Tracheal epithelial cell (primary cell): ENCODE data around the gene PCDHB5. TPM values are rescaled to one million over a fixed set of nuclear protein-coding genes. Genes with fewer than 3 reads are reported as not detected.

Experiments used
- total RNA-seq: library from RNA; depleted of rRNA; stranded (reverse); fragments of >200 nt; gene quantifications from 2 replicates; pipeline ENCODE4 v1.2.1, GENCODE V29; 2014

Gene PCDHB5
- 0.24 and 0.64 TPM in 2 replicates for total RNA-seq

DNA sequence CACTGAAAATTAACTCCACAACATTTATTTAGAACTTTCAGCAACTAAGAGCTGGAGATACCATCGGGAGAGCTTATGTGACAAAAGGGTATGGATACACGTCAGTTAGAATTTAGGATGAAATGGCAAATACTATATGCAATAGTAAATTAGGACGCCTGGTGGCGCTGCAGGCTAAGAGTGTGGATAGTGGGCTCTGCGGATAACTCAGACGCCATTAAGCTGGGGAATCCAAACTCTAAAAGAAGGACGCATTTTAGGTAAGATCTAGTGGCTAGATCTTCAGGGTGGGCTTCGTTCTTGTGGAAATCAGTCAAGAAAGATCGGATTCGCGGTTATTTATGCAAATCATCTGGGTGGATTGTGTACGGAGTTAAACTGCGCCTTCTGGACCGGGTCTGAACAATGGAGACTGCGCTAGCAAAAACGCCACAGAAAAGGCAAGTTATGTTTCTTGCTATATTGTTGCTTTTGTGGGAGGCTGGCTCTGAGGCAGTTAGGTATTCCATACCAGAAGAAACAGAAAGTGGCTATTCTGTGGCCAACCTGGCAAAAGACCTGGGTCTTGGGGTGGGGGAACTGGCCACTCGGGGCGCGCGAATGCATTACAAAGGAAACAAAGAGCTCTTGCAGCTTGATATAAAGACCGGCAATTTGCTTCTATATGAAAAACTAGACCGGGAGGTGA, at the start of gene PCDHB5:
Gene PCDHB5 (plus strand): TSS at position 177 of the 688 bp plus-strand sequence. CDS start 229 bp downstream, at position 406.

DNA sequence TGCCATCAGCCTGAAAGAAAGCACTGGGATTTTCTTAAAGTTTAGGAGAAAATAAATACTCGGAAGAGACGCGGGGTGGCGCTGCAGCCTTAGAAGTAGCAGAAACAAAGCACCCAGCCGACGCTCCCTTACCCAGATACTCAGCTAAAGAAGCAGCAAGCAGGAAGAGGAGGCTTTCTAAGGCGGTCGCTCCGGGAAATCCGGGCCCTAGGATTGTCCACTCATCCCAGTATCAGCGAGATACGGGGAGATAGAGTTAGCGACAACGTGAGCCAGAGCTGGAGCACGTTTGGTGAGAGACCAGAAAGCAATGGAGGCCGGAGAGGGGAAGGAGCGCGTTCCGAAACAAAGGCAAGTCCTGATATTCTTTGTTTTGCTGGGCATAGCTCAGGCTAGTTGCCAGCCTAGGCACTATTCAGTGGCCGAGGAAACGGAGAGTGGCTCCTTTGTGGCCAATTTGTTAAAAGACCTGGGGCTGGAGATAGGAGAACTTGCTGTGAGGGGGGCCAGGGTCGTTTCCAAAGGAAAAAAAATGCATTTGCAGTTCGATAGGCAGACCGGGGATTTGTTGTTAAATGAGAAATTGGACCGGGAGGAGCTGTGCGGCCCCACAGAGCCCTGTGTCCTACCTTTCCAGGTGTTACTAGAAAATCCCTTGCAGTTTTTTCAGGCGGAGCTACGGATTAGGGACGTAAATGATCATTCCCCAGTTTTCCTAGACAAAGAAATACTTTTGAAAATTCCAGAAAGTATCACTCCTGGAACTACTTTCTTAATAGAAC, 40.3 kb upstream of the PCDHB5 start, which contains the start of gene PCDHB2:
Gene PCDHB2 (plus strand): TSS at position 135 of the 782 bp plus-strand sequence. CDS start 176 bp downstream, at position 311.

DNA sequence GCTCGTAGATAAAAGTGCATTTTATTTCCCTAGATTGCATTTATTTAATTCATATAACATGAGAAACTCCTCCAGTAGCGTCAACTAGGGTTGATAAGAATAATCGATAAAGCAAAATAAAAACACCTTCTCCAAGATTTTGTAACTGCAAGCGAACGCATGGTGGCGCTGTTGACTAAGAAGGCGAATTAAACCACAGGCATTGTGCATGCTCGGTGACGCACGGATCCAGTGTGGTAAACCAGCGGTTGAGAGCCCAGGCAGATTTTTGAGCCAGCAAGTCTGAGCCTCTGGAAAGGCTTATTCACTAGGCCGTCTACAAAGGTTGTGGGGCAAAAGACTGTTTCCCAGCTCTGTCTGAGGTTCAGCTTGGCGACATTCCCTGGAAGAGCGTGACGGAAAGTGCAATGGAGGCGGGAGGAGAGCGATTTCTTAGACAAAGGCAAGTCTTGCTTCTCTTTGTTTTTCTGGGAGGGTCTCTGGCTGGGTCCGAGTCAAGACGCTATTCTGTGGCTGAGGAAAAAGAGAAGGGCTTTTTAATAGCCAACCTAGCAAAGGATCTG, 34.7 kb upstream of the PCDHB5 start, which contains the start of gene PCDHB3:
Gene PCDHB3 (plus strand): TSS at position 231 of the 563 bp plus-strand sequence. CDS start 177 bp downstream, at position 408.

DNA sequence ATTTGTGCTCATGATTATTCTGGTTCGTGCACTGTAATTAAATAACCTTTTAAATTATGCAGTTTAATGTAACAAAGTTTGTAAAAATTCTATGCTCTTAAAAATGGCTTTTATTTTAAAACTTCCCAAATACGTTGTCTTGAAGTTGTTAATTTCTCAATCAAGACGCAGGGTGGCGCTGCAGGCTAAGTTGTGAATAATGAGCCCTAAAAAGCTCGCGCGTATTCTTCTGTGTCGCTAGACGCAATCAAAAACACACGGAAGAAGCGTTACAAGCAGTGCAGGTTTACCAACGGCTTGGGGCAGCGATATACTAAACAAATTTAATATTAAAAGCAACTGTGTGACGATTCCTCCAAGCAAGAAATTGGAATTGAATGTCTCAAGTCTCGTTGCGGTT, 13.4 kb upstream of the PCDHB5 start, which contains the start of gene PCDHB4:
Gene PCDHB4 (plus strand): TSS at position 256 of the 400 bp plus-strand sequence. CDS start 181 bp downstream, outside the sequence.

DNA sequence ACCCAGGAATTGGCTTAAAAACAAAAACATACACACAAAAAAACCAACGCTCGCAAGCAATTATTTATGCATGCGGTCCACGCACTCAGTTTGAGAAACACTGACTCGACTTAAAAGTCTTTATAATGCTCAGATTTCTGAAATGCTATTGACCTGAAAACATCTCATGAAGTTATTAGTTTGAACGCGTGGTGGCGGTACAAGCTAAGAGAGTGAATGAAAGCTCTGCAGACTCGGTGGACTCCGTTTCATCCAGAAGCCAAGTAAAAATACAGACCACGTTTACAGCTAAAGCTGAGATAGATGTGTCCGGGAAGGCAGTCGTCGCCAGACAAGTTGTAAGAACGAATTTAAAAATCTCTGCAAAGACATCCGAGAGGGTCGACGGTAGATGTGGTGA, 14.8 kb downstream of the PCDHB5 start, which contains the start of gene PCDHB6:
Gene PCDHB6 (plus strand): TSS at position 246 of the 400 bp plus-strand sequence. CDS start 201 bp downstream, outside the sequence.

DNA sequence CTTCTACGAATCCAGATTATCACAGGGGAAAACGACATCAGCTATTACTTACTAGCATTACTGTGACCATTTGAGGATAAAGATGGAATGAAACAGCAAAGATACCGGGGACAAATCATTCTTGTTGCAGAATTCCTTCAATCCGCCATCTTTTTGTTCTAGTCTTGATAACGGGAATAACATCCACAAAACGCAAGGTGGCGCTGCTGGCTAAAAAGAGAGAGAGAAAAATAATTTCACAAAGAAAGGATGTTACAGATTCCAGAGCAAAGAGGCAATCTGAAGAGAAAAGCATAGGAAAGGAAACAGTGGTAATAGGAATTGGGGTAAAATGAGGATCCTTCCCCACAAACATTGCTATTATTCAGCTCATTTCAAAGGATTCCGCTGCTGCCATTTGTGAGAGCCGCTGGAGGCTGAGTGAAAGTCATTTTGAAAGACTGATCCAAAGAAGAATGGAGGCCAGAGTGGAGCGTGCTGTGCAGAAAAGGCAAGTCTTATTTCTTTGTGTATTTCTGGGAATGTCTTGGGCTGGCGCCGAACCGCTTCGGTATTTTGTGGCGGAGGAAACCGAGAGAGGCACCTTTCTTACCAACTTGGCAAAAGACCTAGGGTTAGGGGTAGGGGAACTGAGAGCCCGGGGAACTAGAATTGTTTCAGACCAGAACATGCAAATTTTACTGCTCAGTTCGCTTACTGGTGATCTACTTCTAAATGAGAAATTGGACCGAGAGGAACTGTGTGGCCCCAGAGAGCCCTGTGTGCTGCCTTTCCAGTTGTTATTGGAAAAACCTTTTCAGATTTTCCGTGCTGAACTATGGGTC, 37.6 kb downstream of the PCDHB5 start, which contains the start of gene PCDHB7:
Gene PCDHB7 (plus strand): TSS at position 264 of the 824 bp plus-strand sequence. CDS start 192 bp downstream, at position 456.

DNA sequence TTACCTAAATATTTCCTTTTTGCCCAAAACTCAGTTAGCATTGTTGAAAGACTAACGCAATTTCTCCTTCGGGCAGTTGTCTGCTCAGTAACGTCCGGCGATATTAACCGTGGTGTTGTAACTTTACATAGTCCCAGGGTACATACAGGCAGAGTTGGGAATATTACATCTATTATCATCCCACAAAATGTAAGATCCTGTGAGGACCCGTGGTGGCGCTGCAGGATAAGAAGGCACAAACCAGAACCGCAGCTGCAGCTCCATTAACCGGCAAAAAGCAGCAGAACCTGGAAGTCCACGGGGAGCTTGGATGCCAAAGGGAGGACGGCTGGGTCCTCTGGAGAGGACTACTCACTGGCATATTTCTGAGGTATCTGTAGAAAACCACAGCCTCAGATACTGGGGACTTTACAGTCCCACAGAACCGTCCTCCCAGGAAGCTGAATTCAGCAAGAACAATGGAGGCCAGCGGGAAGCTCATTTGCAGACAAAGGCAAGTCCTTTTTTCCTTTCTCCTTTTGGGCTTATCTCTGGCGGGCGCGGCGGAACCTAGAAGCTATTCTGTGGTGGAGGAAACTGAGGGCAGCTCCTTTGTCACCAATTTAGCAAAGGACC, 42.7 kb downstream of the PCDHB5 start, which contains the start of gene PCDHB8:
Gene PCDHB8 (plus strand): TSS at position 214 of the 615 bp plus-strand sequence. CDS start 245 bp downstream, at position 459.

DNA sequence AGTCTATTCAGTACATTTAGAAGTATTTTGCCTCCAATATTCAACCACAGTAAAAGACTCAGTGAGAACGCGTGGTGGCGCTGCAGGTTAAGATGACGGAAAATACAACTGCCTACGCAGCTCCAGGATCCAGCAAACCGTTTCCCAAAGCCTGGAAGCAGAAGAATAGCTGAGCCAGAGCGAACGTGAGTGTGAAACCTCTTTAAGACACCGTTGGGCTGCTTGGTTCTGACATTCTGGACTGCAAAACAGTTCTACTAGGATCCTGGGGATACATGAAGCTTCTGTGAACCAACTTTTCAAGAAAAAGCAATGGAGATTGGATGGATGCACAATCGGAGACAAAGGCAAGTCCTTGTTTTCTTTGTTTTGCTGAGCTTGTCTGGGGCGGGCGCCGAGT, 47.2 kb downstream of the PCDHB5 start, which contains the start of gene PCDHB16:
Gene PCDHB16 (plus strand): TSS at position 140 of the 400 bp plus-strand sequence. CDS start 173 bp downstream, at position 313.

DNA sequence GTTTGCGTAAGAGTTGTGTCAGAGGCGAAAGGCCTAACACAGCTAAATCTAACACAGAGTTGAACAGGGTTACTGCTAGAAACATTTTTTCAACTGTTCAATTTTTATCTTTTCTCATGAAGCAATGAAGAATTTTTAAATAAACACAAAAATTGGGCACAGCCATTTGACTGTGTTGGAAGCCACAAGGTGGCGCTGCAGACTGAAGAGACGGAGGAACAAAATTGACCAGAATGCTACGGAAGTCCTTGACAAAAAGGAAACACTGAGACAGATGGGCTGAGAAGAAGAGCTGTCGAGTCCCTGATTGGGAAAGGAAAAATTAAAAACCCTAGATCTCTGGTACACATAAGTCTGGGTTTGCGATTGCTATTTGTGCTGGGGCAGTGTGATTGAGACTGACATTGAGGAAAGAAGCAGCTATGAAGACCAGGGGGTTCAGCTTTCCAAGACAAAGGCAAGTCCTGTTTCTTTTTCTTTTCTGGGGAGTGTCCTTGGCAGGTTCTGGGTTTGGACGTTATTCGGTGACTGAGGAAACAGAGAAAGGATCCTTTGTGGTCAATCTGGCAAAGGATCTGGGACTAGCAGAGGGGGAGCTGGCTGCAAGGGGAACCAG, 52.0 kb downstream of the PCDHB5 start, which contains the start of gene PCDHB9:
Gene PCDHB9 (plus strand): TSS at position 265 of the 616 bp plus-strand sequence. CDS start 158 bp downstream, at position 423.

Other genes starting within 250 kb of the PCDHB5 start
- 0.48 and 0.85 TPM in 2 replicates for gene PCDHAC1, start 208.9 kb upstream of the PCDHB5 start, total RNA-seq
- 1.9 and 16.0 TPM in 2 replicates for gene PCDHAC2, start 168.7 kb upstream of the PCDHB5 start, total RNA-seq
- not detected in 2 replicates for gene PCDHB1, start 83.8 kb upstream of the PCDHB5 start, total RNA-seq
- 0.43 and 1.4 TPM in 2 replicates for gene PCDHB2, start 40.6 kb upstream of the PCDHB5 start, total RNA-seq
- gene PCDHB3, start 34.7 kb upstream of the PCDHB5 start, total RNA-seq: 0.21 and 0.48 TPM in 2 replicates
- gene PCDHB4, start 13.4 kb upstream of the PCDHB5 start, total RNA-seq: under 0.01 TPM in 1 of 2 replicates, not detected in the other
- not detected in 2 replicates for gene PCDHB6, start 14.9 kb downstream of the PCDHB5 start, total RNA-seq
- under 0.01 TPM in 1 of 2 replicates, not detected in the other for gene PCDHB7, start 37.4 kb downstream of the PCDHB5 start, total RNA-seq
- gene PCDHB8, start 42.6 kb downstream of the PCDHB5 start, total RNA-seq: under 0.01 TPM in 2 replicates
- gene PCDHB16, start 47.2 kb downstream of the PCDHB5 start, total RNA-seq: under 0.01 TPM in 1 of 2 replicates, not detected in the other
- gene PCDHB9, start 52.0 kb downstream of the PCDHB5 start, total RNA-seq: under 0.01 TPM in 1 of 2 replicates, not detected in the other
- gene PCDHB10, start 57.1 kb downstream of the PCDHB5 start, total RNA-seq: under 0.01 and 0.21 TPM in 2 replicates
- 0.24 and 0.43 TPM in 2 replicates for gene PCDHB11, start 64.4 kb downstream of the PCDHB5 start, total RNA-seq
- under 0.01 TPM in 1 of 2 replicates, not detected in the other for gene PCDHB12, start 73.5 kb downstream of the PCDHB5 start, total RNA-seq
- gene PCDHB13, start 78.7 kb downstream of the PCDHB5 start, total RNA-seq: 0.24 TPM in 1 of 2 replicates, not detected in the other
- gene PCDHB14, start 88.1 kb downstream of the PCDHB5 start, total RNA-seq: 0.24 and 0.43 TPM in 2 replicates
- 0.21 and 0.24 TPM in 2 replicates for gene PCDHB15, start 110.2 kb downstream of the PCDHB5 start, total RNA-seq
- not detected in 2 replicates for gene SLC25A2, start 168.8 kb downstream of the PCDHB5 start, total RNA-seq
- gene TAF7, start 185.6 kb downstream of the PCDHB5 start, total RNA-seq: 30.1 and 32.8 TPM in 2 replicates
- under 0.01 TPM in 1 of 2 replicates, not detected in the other for gene PCDHGA1, start 195.3 kb downstream of the PCDHB5 start, total RNA-seq
- 0.21 and 0.48 TPM in 2 replicates for gene PCDHGA2, start 203.6 kb downstream of the PCDHB5 start, total RNA-seq
- under 0.01 and 0.21 TPM in 2 replicates for gene PCDHGA3, start 208.6 kb downstream of the PCDHB5 start, total RNA-seq
- gene PCDHGB1, start 214.9 kb downstream of the PCDHB5 start, total RNA-seq: 0.21 and 0.24 TPM in 2 replicates
- gene PCDHGA4, start 219.8 kb downstream of the PCDHB5 start, total RNA-seq: 0.24 TPM in 1 of 2 replicates, not detected in the other
- gene PCDHGB2, start 224.8 kb downstream of the PCDHB5 start, total RNA-seq: under 0.01 TPM in 1 of 2 replicates, not detected in the other
- 0.24 TPM in 1 of 2 replicates, not detected in the other for gene PCDHGA5, start 229.0 kb downstream of the PCDHB5 start, total RNA-seq
- 0.24 and 0.43 TPM in 2 replicates for gene PCDHGB3, start 235.0 kb downstream of the PCDHB5 start, total RNA-seq
- under 0.01 and 0.24 TPM in 2 replicates for gene PCDHGA6, start 238.7 kb downstream of the PCDHB5 start, total RNA-seq
- 0.21 and 0.24 TPM in 2 replicates for gene PCDHGA7, start 247.5 kb downstream of the PCDHB5 start, total RNA-seq